Erythroblast (primary cell): ENCODE measurements around the gene PYGB.
"Not testable (repeated sequence)": the region's sequence is repeated elsewhere in the genome, so short reads cannot be mapped to it uniquely, and the experiment has no call there.

Experiments used
- DNase-seq, 2 experiments: peaks; one replicate each; lab custom pipeline; 2025; lab: John Stamatoyannopoulos, UW
- GATA1 ChIP-seq: IDR thresholded peaks from 2 replicates; pipeline ENCODE4 v1.6.1; 2011; ENCODE audit warnings: low read depth, mild to moderate bottlenecking, control low read depth, low read length, moderate library complexity
- POLR2A ChIP-seq: IDR thresholded peaks from 2 replicates; pipeline ENCODE4 v1.6.1; 2011; ENCODE audit warnings: mild to moderate bottlenecking, low read length

PYGB gene

GRCh38 chr20:25252686-25253421 lies 5.0 kb downstream of the PYGB start:
- no peak for TF ChIP-seq POLR2A
- no peak for TF ChIP-seq GATA1
- DNase-seq = no peak

- DNase-seq = no peak
- no peak for TF ChIP-seq POLR2A
- no peak for TF ChIP-seq GATA1
These were observed 5.9 kb downstream of the PYGB start for GRCh38 chr20:25253606-25254275.

GRCh38 chr20:25254571-25254970 lies 6.7 kb downstream of the PYGB start:
- DNase-seq = no peak
- TF ChIP-seq POLR2A (no peak), GATA1 (no peak)

GRCh38 chr20:25254986-25255680 lies 7.2 kb downstream of the PYGB start:
- DNase-seq = no peak

GRCh38 chr20:25256226-25256859 lies 8.5 kb downstream of the PYGB start:
- TF ChIP-seq POLR2A (no peak), GATA1 (no peak)
- DNase-seq = no peak

More at GRCh38 chr20:25254986-25255680, 7.2 kb downstream of the PYGB start:
- TF ChIP-seq POLR2A (no peak), GATA1 (no peak)

GRCh38 chr20:25257130-25257529 lies 9.2 kb downstream of the PYGB start:
- TF ChIP-seq POLR2A = no peak
- TF ChIP-seq GATA1 = no peak
- no peak for DNase-seq

GRCh38 chr20:25257756-25258475 lies 10.0 kb downstream of the PYGB start:
- DNase-seq = no peak
- TF ChIP-seq POLR2A = no peak

GRCh38 chr20:25258476-25258805 lies 10.6 kb downstream of the PYGB start:
- TF ChIP-seq POLR2A (no peak), GATA1 (no peak)
- DNase-seq = no peak

GRCh38 chr20:25258828-25259227 lies 10.9 kb downstream of the PYGB start:
- TF ChIP-seq GATA1 = no peak
- no peak for TF ChIP-seq POLR2A
- DNase-seq = no peak

- DNase-seq = no peak
- TF ChIP-seq POLR2A (no peak), GATA1 (no peak)
These were observed 11.5 kb downstream of the PYGB start for GRCh38 chr20:25259358-25259757.

- TF ChIP-seq GATA1 = no peak
- TF ChIP-seq POLR2A = no peak
- DNase-seq = no peak
These were observed 11.9 kb downstream of the PYGB start for GRCh38 chr20:25259788-25260254.

- not testable (repeated sequence) for DNase-seq
These were observed 13.0 kb downstream of the PYGB start for GRCh38 chr20:25260770-25261437.

GRCh38 chr20:25269057-25269832 lies 21.4 kb downstream of the PYGB start:
- no peak for TF ChIP-seq GATA1
- no peak for TF ChIP-seq POLR2A
- DNase-seq = no peak
